Measurements from ENCODE around the gene ZNF831. TPM values are rescaled to one million over a fixed set of nuclear protein-coding genes. Genes with fewer than 3 reads are reported as not detected.

ZNF831 gene
- total RNA-seq, 1 experiment from 2014 or later: 0.15 TPM

- H3K4me2 ChIP-seq (ENCODE audit: low read length): no peak overlapping the region
- H3K4me3 ChIP-seq (replicated peaks in 1 of 2; ENCODE audit: low read depth in 1 of 2, low read length in 2 of 2): no peak overlapping the region
- RAD21 ChIA-PET (ENCODE audit: low non-redundant PET in 1 of 2, low total read pairs in 2 of 2, uncharacterized antibody in 2 of 2, unreplicated experiment in 2 of 2): no interaction called here
- no peak for ATAC-seq
- BruUV-seq (replicated peaks): no TSS peak
- no peaks in the 10 kb centered on the region for H3K9me3 ChIP-seq (ENCODE audit: control insufficient read depth in 1 of 2, insufficient read depth in 1 of 2, low read depth in 1 of 2, low read length in 2 of 2)
- H3K9me2 ChIP-seq (ENCODE audit: insufficient read depth): no peaks in the 10 kb centered on the region
- H3K79me2 ChIP-seq (ENCODE audit: insufficient read depth, low read length): no peaks in the 10 kb centered on the region
- POLR2A ChIA-PET: no interaction called here
- H2AFZ ChIP-seq (ENCODE audit: low read depth, low read length, poor library complexity, severe bottlenecking): no peak overlapping the region
- H4K20me1 ChIP-seq (ENCODE audit: insufficient read depth): no peaks in the 10 kb centered on the region
- CTCF ChIA-PET: no interaction called here
- no peak overlapping the region for H3K27ac ChIP-seq (ENCODE audit: low read depth, low read length)
- peaks cover 12% of the 10 kb centered on the region for H3K27me3 ChIP-seq (ENCODE audit: insufficient read depth, low read length)
- no peak for TF ChIP-seq CBX3 (IDR thresholded peaks at IDR 0.05; ENCODE audit: low read depth)
- TF ChIP-seq ZBTB33 (IDR thresholded peaks at IDR 0.05; ENCODE audit: extremely low read depth, insufficient replicate concordance, low read length): no peak
- no peak for TF ChIP-seq EZH2phosphoT487 (IDR thresholded peaks at IDR 0.05; ENCODE audit: borderline replicate concordance)
- TF ChIP-seq POLR2A (IDR thresholded peaks at IDR 0.05; ENCODE audit: borderline replicate concordance, extremely low read depth, insufficient read depth, insufficient read length): no peak
- no peaks in the 10 kb centered on the region for H3K36me3 ChIP-seq (ENCODE audit: control insufficient read depth in 1 of 2, insufficient read depth in 2 of 2, low read length in 2 of 2)
- H3K4me1 ChIP-seq (ENCODE audit: control insufficient read depth in 1 of 2, insufficient read depth in 2 of 2, low read length in 2 of 2): no peaks in the 10 kb centered on the region
- intact Hi-C loops (cut with micrococcal nuclease): no loop called here
- DNase-seq (ENCODE audit: low read depth, low spot score): no peak
- no peak overlapping the region for H3K9ac ChIP-seq (ENCODE audit: low read length)
These were observed 25.4 kb upstream of the ZNF831 start for GRCh38 chr20:59138114-59138748.

- TF ChIP-seq FOSL1 (IDR thresholded peaks at IDR 0.05; ENCODE audit: low read depth): no peak
- TF ChIP-seq SIN3A (IDR thresholded peaks at IDR 0.05; ENCODE audit: low read depth): no peak
- no peak for TF ChIP-seq SP1 (IDR thresholded peaks at IDR 0.05; ENCODE audit: low read depth)
- no peak for TF ChIP-seq ELF1 (IDR thresholded peaks at IDR 0.05; ENCODE audit: borderline replicate concordance, low read depth)
- TF ChIP-seq ZBTB33 (IDR thresholded peaks at IDR 0.05; ENCODE audit: extremely low read depth, insufficient replicate concordance, low read length): no peak
- TF ChIP-seq ATF3 (IDR thresholded peaks at IDR 0.05): no peak
- no peak for TF ChIP-seq YY1 (IDR thresholded peaks at IDR 0.05; ENCODE audit: extremely low read depth, insufficient replicate concordance, low read depth, low read length)
- no peak for TF ChIP-seq POLR2A (IDR thresholded peaks at IDR 0.05; ENCODE audit: borderline replicate concordance, extremely low read depth, insufficient read depth, insufficient read length)
- no peak for TF ChIP-seq TCF7L2 (IDR thresholded peaks at IDR 0.05; ENCODE audit: borderline replicate concordance, extremely low read depth, insufficient read depth, insufficient read length)
- TF ChIP-seq CBX3 (IDR thresholded peaks at IDR 0.05; ENCODE audit: low read depth): no peak
- no peak for TF ChIP-seq MAX (IDR thresholded peaks at IDR 0.05)
- TF ChIP-seq EZH2 (IDR thresholded peaks at IDR 0.05): no peak
- ChIA-PET POLR2A (no interaction called here), RAD21 (ENCODE audit: low non-redundant PET in 1 of 2, low total read pairs in 2 of 2, uncharacterized antibody in 2 of 2, unreplicated experiment in 2 of 2) (no interaction called here), CTCF (no interaction called here)
- no peak overlapping the region for H3K9ac ChIP-seq (ENCODE audit: low read length)
- ATAC-seq (no peak), DNase-seq (ENCODE audit: low read depth, low spot score) (no peak)
- no peak overlapping the region for H2AFZ ChIP-seq (ENCODE audit: low read depth, low read length, poor library complexity, severe bottlenecking)
- H3K27ac ChIP-seq (ENCODE audit: low read depth, low read length): no peak overlapping the region
- no peaks in the 10 kb centered on the region for H3K9me3 ChIP-seq (ENCODE audit: control insufficient read depth in 1 of 2, insufficient read depth in 1 of 2, low read depth in 1 of 2, low read length in 2 of 2)
- no peaks in the 10 kb centered on the region for H3K36me3 ChIP-seq (ENCODE audit: control insufficient read depth in 1 of 2, insufficient read depth in 2 of 2, low read length in 2 of 2)
- no peak overlapping the region for H3K4me3 ChIP-seq (replicated peaks in 1 of 2; ENCODE audit: low read depth in 1 of 2, low read length in 2 of 2)
- no peaks in the 10 kb centered on the region for H3K9me2 ChIP-seq (ENCODE audit: insufficient read depth)
- H3K4me2 ChIP-seq (ENCODE audit: low read length): no peak overlapping the region
- peaks cover 12% of the 10 kb centered on the region for H3K27me3 ChIP-seq (ENCODE audit: insufficient read depth, low read length)
- H3K79me2 ChIP-seq (ENCODE audit: insufficient read depth, low read length): no peaks in the 10 kb centered on the region
- no TSS peak for BruUV-seq (replicated peaks)
- H4K20me1 ChIP-seq (ENCODE audit: insufficient read depth): no peaks in the 10 kb centered on the region
- intact Hi-C loops (cut with micrococcal nuclease): no loop called here
- no peaks in the 10 kb centered on the region for H3K4me1 ChIP-seq (ENCODE audit: control insufficient read depth in 1 of 2, insufficient read depth in 2 of 2, low read length in 2 of 2)
These were observed 23.6 kb upstream of the ZNF831 start for GRCh38 chr20:59139998-59140397.
